ENCODE data around the gene ANKDD1A. TPM values are rescaled to one million over a fixed set of nuclear protein-coding genes. Genes with fewer than 3 reads are reported as not detected.

The ANKDD1A gene
- total and polyA plus RNA-seq, 2 experiments from 2014 or later: 3.6 to 6.1 TPM

DNA sequence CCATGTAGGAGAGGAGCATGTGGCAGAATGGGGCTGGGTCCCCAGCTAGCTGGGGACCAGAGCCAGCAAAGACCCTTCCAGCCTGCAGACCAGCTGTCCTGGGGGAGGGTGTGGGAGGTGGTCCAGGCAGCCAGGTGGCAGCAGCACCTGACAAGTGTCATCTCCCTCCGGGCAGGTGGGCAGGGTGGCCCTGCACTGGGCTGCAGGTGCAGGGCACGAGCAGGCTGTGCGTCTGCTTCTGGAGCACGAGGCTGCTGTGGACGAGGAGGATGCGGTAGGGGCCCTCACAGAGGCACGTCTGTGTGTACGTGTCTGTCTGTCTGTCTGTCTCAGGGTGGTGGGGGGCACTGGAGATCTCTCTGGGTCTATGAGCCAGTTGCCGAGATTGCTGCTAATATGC is 5.5 kb downstream of the ANKDD1A start:
- H2AFZ ChIP-seq: no peak overlapping the region
- no peak overlapping the region for H3K27ac ChIP-seq
- H3K4me2 ChIP-seq: no peak overlapping the region
- no peaks in the 10 kb centered on the region for H3K9me3 ChIP-seq (ENCODE audit: low read depth)
- TF ChIP-seq EZH2 (IDR thresholded peaks at IDR 0.05; ENCODE audit: borderline replicate concordance) (no peak), EZH2phosphoT487 (IDR thresholded peaks at IDR 0.05; ENCODE audit: low read depth, severe bottlenecking, unreplicated experiment) (no peak)
- TF ChIP-seq, protein P1, sequence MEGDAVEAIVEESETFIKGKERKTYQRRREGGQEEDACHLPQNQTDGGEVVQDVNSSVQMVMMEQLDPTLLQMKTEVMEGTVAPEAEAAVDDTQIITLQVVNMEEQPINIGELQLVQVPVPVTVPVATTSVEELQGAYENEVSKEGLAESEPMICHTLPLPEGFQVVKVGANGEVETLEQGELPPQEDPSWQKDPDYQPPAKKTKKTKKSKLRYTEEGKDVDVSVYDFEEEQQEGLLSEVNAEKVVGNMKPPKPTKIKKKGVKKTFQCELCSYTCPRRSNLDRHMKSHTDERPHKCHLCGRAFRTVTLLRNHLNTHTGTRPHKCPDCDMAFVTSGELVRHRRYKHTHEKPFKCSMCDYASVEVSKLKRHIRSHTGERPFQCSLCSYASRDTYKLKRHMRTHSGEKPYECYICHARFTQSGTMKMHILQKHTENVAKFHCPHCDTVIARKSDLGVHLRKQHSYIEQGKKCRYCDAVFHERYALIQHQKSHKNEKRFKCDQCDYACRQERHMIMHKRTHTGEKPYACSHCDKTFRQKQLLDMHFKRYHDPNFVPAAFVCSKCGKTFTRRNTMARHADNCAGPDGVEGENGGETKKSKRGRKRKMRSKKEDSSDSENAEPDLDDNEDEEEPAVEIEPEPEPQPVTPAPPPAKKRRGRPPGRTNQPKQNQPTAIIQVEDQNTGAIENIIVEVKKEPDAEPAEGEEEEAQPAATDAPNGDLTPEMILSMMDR (IDR thresholded peaks at IDR 0.05; ENCODE audit: poor library complexity): no peak
- no peaks in the 10 kb centered on the region for H3K27me3 ChIP-seq
- 94% methylated on average over 9 of the region's 9 CpGs for WGBS (ENCODE audit: low lambda C conversion rate, missing lambda C conversion rate)
- H4K20me1 ChIP-seq (ENCODE audit: insufficient read depth, poor library complexity, severe bottlenecking): no peaks in the 10 kb centered on the region
- H3K4me3 ChIP-seq: no peak overlapping the region
- no peaks in the 10 kb centered on the region for H3K79me2 ChIP-seq
- H3K36me3 ChIP-seq (replicated peaks; ENCODE audit: insufficient read depth, low read depth): no peaks in the 10 kb centered on the region
- no peaks in the 10 kb centered on the region for H3K9me2 ChIP-seq (replicated peaks; ENCODE audit: insufficient read depth)
- H3K4me1 ChIP-seq (ENCODE audit: insufficient read depth): no peaks in the 10 kb centered on the region
- DNase-seq (ENCODE audit: low spot score): no peak

DNA sequence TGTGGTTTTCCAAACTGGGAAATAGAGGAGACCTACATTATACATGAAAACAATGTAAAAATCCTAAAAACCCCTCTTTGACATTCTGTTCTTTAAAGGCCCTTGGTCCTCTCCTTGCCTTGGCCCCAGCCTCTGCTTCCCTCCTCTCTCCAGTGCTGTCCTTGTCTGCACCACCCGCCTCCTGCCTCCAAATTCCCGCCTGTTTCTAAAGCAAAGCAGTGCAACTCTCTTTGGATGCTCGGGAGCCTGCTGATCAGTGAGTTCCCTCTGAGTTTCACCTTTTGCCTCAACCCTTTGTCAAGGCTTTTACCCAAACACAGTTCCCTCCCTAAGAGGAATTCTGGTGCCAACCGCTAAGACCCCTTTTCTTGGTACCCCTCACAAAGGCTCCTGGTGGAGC is 8.0 kb downstream of the ANKDD1A start:
- TF ChIP-seq EZH2 (IDR thresholded peaks at IDR 0.05; ENCODE audit: borderline replicate concordance) (no peak), EZH2phosphoT487 (IDR thresholded peaks at IDR 0.05; ENCODE audit: low read depth, severe bottlenecking, unreplicated experiment) (no peak)
- TF ChIP-seq, protein P1 (IDR thresholded peaks at IDR 0.05; ENCODE audit: poor library complexity): no peak
- H4K20me1 ChIP-seq (ENCODE audit: insufficient read depth, poor library complexity, severe bottlenecking): no peaks in the 10 kb centered on the region
- no peaks in the 10 kb centered on the region for H3K9me3 ChIP-seq (ENCODE audit: low read depth)
- H3K4me1 ChIP-seq (ENCODE audit: insufficient read depth): no peaks in the 10 kb centered on the region
- no peaks in the 10 kb centered on the region for H3K79me2 ChIP-seq
- H3K9me2 ChIP-seq (replicated peaks; ENCODE audit: insufficient read depth): no peaks in the 10 kb centered on the region
- no peak overlapping the region for H3K4me2 ChIP-seq
- H3K36me3 ChIP-seq (replicated peaks; ENCODE audit: insufficient read depth, low read depth): no peaks in the 10 kb centered on the region
- no peak for DNase-seq (ENCODE audit: low spot score)
- no peaks in the 10 kb centered on the region for H3K27me3 ChIP-seq
- no peak overlapping the region for H2AFZ ChIP-seq
- no peak overlapping the region for H3K4me3 ChIP-seq
- 91% methylated on average over 4 of the region's 4 CpGs for WGBS (ENCODE audit: low lambda C conversion rate, missing lambda C conversion rate)
- no peak overlapping the region for H3K27ac ChIP-seq

DNA sequence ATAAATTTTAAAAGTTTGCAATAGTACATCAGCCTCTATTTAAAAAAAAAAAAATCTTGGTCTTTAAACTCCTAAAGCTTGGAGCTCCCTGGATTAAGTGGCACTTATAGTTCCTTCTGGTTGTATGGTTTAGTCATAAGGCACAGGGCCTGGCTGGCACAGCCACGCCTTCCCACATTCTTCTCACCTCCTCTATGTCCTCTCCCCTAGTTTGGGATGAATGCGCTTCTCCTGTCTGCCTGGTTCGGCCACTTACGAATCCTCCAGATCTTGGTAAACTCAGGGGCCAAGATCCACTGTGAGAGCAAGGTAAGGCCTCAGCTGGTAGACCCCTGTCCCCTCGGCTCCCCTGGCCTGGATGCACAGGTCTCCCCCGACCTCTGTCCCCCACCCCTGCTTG is 10.0 kb downstream of the ANKDD1A start:
- Histone ChIP-seq H3K79me2 (no peaks in the 10 kb centered on the region), H4K20me1 (ENCODE audit: insufficient read depth, poor library complexity, severe bottlenecking) (no peaks in the 10 kb centered on the region), H3K27ac (no peak overlapping the region), H3K27me3 (no peaks in the 10 kb centered on the region), H2AFZ (no peak overlapping the region), H3K9me3 (ENCODE audit: low read depth) (no peaks in the 10 kb centered on the region), H3K36me3 (replicated peaks; ENCODE audit: insufficient read depth, low read depth) (no peaks in the 10 kb centered on the region), H3K4me2 (no peak overlapping the region), H3K4me3 (no peak overlapping the region), H3K4me1 (ENCODE audit: insufficient read depth) (no peaks in the 10 kb centered on the region), H3K9me2 (replicated peaks; ENCODE audit: insufficient read depth) (no peaks in the 10 kb centered on the region)
- DNase-seq (ENCODE audit: low spot score): no peak
- TF ChIP-seq, protein P1 (IDR thresholded peaks at IDR 0.05; ENCODE audit: poor library complexity): no peak
- TF ChIP-seq EZH2 (IDR thresholded peaks at IDR 0.05; ENCODE audit: borderline replicate concordance): no peak
- no peak for TF ChIP-seq EZH2phosphoT487 (IDR thresholded peaks at IDR 0.05; ENCODE audit: low read depth, severe bottlenecking, unreplicated experiment)
- WGBS (ENCODE audit: low lambda C conversion rate, missing lambda C conversion rate): 81% methylated on average over 5 of the region's 6 CpGs

DNA sequence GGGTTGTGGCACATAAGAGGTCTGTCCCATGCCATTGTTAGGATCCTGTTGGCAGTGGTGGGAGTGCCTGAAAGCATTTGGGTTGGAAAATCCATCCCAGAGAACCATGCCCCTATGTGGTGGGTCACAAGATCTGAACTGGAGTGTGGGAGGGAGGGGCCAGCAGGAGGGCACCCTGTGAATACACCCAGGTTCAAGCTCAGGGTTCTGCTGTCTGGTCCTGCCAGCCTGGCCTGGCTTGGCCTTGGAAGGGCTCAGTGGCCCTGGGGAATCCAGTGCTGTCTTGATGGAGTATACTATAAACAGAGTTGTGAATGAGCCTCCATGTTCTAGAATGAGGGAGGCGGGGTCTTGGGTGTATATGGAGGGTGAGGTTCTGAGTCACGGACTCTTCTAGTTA is 11.8 kb downstream of the ANKDD1A start:
- Histone ChIP-seq H3K4me3 (no peak overlapping the region), H3K36me3 (replicated peaks; ENCODE audit: insufficient read depth, low read depth) (no peaks in the 10 kb centered on the region), H4K20me1 (ENCODE audit: insufficient read depth, poor library complexity, severe bottlenecking) (no peaks in the 10 kb centered on the region), H2AFZ (no peak overlapping the region), H3K79me2 (no peaks in the 10 kb centered on the region), H3K27ac (no peak overlapping the region), H3K4me2 (no peak overlapping the region), H3K9me3 (ENCODE audit: low read depth) (no peaks in the 10 kb centered on the region), H3K4me1 (ENCODE audit: insufficient read depth) (no peaks in the 10 kb centered on the region), H3K9me2 (replicated peaks; ENCODE audit: insufficient read depth) (no peaks in the 10 kb centered on the region), H3K27me3 (no peaks in the 10 kb centered on the region)
- no peak for DNase-seq (ENCODE audit: low spot score)
- 93% methylated on average over 2 of the region's 2 CpGs for WGBS (ENCODE audit: low lambda C conversion rate, missing lambda C conversion rate)
- TF ChIP-seq, protein P1 (IDR thresholded peaks at IDR 0.05; ENCODE audit: poor library complexity): no peak
- no peak for TF ChIP-seq EZH2phosphoT487 (IDR thresholded peaks at IDR 0.05; ENCODE audit: low read depth, severe bottlenecking, unreplicated experiment)
- no peak for TF ChIP-seq EZH2 (IDR thresholded peaks at IDR 0.05; ENCODE audit: borderline replicate concordance)

All from hepatocyte (in vitro differentiated cells).